CD8-positive, alpha-beta memory T cell (primary cell): ENCODE results near the gene AGBL4. TPM values are rescaled to one million over a fixed set of nuclear protein-coding genes. Genes with fewer than 3 reads are reported as not detected.

Source experiments
- CTCF ChIA-PET: fragments of 350-600 bp; sonication (Branson Sonifier 250); formaldehyde crosslinking; loops from one replicate; lab custom pipeline; 2021; ENCODE audit warnings: antibody characterized with exemption; lab: Charles Lee
- POLR2A ChIA-PET: fragments of 350-600 bp; sonication (Branson Sonifier 250); formaldehyde crosslinking; loops from one replicate; lab custom pipeline; 2021; ENCODE audit warnings: antibody characterized with exemption; lab: Charles Lee
- DNase-seq, 5 donors: peaks; one replicate each; pipeline versions ENCODE4 v3.0.0 to v3.0.0-alpha.2; 2020 to 2022; ENCODE audit warnings: mixed read lengths in 1 of 5
- H3K27ac ChIP-seq: one replicate; pipeline ENCODE4 v1.7.0; 2013; ENCODE audit warnings: low read depth, mild to moderate bottlenecking, low read length, moderate library complexity
- H3K27me3 ChIP-seq: 2 replicates; pipeline ENCODE4 v1.7.0; 2013; ENCODE audit warnings: low read length, mild to moderate bottlenecking; ENCODE audit not compliant: insufficient read depth, poor library complexity, severe bottlenecking
- H3K36me3 ChIP-seq: 2 replicates; pipeline ENCODE4 v1.7.0; 2013; ENCODE audit warnings: mild to moderate bottlenecking, low read length, moderate library complexity; ENCODE audit not compliant: insufficient read depth
- H3K4me1 ChIP-seq: 2 replicates; pipeline ENCODE4 v1.7.0; 2013; ENCODE audit warnings: mild to moderate bottlenecking, low read length, moderate library complexity; ENCODE audit not compliant: insufficient read depth
- H3K4me3 ChIP-seq: 2 replicates; pipeline ENCODE4 v1.7.0; 2013; ENCODE audit warnings: mild to moderate bottlenecking, low read length
- H3K9me3 ChIP-seq: 2 replicates; pipeline ENCODE4 v1.7.0; 2013; ENCODE audit warnings: mild to moderate bottlenecking, low read length
- H3K27ac Mint-ChIP-seq, 8 donors: one replicate each; pipeline ENCODE4 v1.8.0; 2020 to 2021; ENCODE audit warnings: mixed read lengths in 8 of 8, mild to moderate bottlenecking in 6 of 8, inconsistent platforms in 3 of 8, moderate library complexity in 3 of 8
- H3K27me3 Mint-ChIP-seq, 2 donors: one replicate each; pipeline ENCODE4 v1.8.0; 2020 to 2021; ENCODE audit warnings: mixed read lengths in 2 of 2, mild to moderate bottlenecking in 1 of 2, moderate library complexity in 1 of 2
- H3K36me3 Mint-ChIP-seq, 3 donors: one replicate each; pipeline ENCODE4 v1.8.0; 2020 to 2021; ENCODE audit warnings: mixed read lengths in 3 of 3, inconsistent platforms in 1 of 3, mild to moderate bottlenecking in 1 of 3
- H3K4me1 Mint-ChIP-seq, 3 donors: one replicate each; pipeline ENCODE4 v1.8.0; 2020 to 2021; ENCODE audit warnings: mixed read lengths in 3 of 3, inconsistent platforms in 1 of 3, mild to moderate bottlenecking in 1 of 3
- H3K4me3 Mint-ChIP-seq, 7 donors: one replicate each; pipeline ENCODE4 v1.8.0; 2020 to 2021; ENCODE audit warnings: mixed read lengths in 7 of 7, mild to moderate bottlenecking in 6 of 7, moderate library complexity in 4 of 7, inconsistent platforms in 2 of 7
- H3K9me3 Mint-ChIP-seq, 5 donors: one replicate each; pipeline ENCODE4 v1.8.0; 2020 to 2022; ENCODE audit warnings: mixed read lengths in 5 of 5, mild to moderate bottlenecking in 3 of 5, moderate library complexity in 2 of 5, inconsistent platforms in 1 of 5
- polyA plus RNA-seq: library from polyadenylated mRNA; unstranded; fragments of 300-500 nt; fragmentation: Illumina TruSeq; gene quantifications from one replicate; pipeline ENCODE4 v1.2.3, GENCODE V29; 2021
- total RNA-seq, 2 experiments: library from RNA; stranded (reverse); gene quantifications; one replicate each; pipeline ENCODE4 v1.2.3, GENCODE V29; 2021

AGBL4 gene
- total and polyA plus RNA-seq, 3 experiments from 2014 or later, result 0.22 TPM; not detected in 2

GRCh38 chr1:48808496-48808895 lies 1215.3 kb downstream of the AGBL4 start:
- Histone ChIP-seq H3K27ac (no peak overlapping the region), H3K4me1 (no peaks in the 10 kb centered on the region), H3K36me3 (no peaks in the 10 kb centered on the region), H3K9me3 (no peaks in the 10 kb centered on the region), H3K27me3 (no peaks in the 10 kb centered on the region), H3K4me3 (no peak overlapping the region)
- POLR2A ChIA-PET, result no interaction called here
- Mint-ChIP-seq H3K4me3 (no peak overlapping the region), H3K4me1 (no peaks in the 10 kb centered on the region), H3K27ac (no peak overlapping the region), H3K36me3 (no peaks in the 10 kb centered on the region), H3K27me3 (peaks cover 0 to 3% of the 10 kb centered on the region in 2 donors), H3K9me3 (peaks cover 0 to 8% (median 0%) of the 10 kb centered on the region in 5 donors)
- CTCF ChIA-PET, result interaction anchor here (1.1 kb wide), 1 partner anchor 29 kb away, joined by 3 read pairs; no protein-coding TSS in a partner anchor
- no peak for DNase-seq

GRCh38 chr1:48807554-48808260 lies 1216.0 kb downstream of the AGBL4 start:
- H3K4me1 Mint-ChIP-seq, result no peaks in the 10 kb centered on the region
- no peak overlapping the region for H3K4me3 Mint-ChIP-seq
- DNase-seq, result no peak
- H3K36me3 Mint-ChIP-seq, result no peaks in the 10 kb centered on the region
- no peaks in the 10 kb centered on the region for H3K9me3 ChIP-seq
- H3K27me3 ChIP-seq, result no peaks in the 10 kb centered on the region
- no peaks in the 10 kb centered on the region for H3K4me1 ChIP-seq
- peaks cover 0 to 3% of the 10 kb centered on the region in 2 donors for H3K27me3 Mint-ChIP-seq
- peaks cover 0 to 8% (median 0%) of the 10 kb centered on the region in 5 donors for H3K9me3 Mint-ChIP-seq
- H3K27ac ChIP-seq, result no peak overlapping the region
- ChIA-PET CTCF (interaction anchor here (1.1 kb wide), 1 partner anchor 28 kb away, joined by 3 read pairs; no protein-coding TSS in a partner anchor), POLR2A (no interaction called here)
- no peaks in the 10 kb centered on the region for H3K36me3 ChIP-seq
- H3K4me3 ChIP-seq, result no peak overlapping the region
- no peak overlapping the region for H3K27ac Mint-ChIP-seq

- no peak overlapping the region for H3K4me3 Mint-ChIP-seq
- ChIA-PET POLR2A (no interaction called here), CTCF (no interaction called here)
- H3K9me3 Mint-ChIP-seq, result peaks cover 0 to 2% (median 0%) of the 10 kb centered on the region in 5 donors
- no peak overlapping the region for H3K27ac Mint-ChIP-seq
- no peaks in the 10 kb centered on the region for H3K4me1 ChIP-seq
- no peak overlapping the region for H3K27ac ChIP-seq
- H3K36me3 Mint-ChIP-seq, result no peaks in the 10 kb centered on the region
- DNase-seq, result no peak
- H3K27me3 ChIP-seq, result no peaks in the 10 kb centered on the region
- H3K27me3 Mint-ChIP-seq, result peaks cover 0 to 3% of the 10 kb centered on the region in 2 donors
- no peaks in the 10 kb centered on the region for H3K9me3 ChIP-seq
- H3K4me3 ChIP-seq, result no peak overlapping the region
- H3K36me3 ChIP-seq, result no peaks in the 10 kb centered on the region
- no peaks in the 10 kb centered on the region for H3K4me1 Mint-ChIP-seq
These were observed 1220.3 kb downstream of the AGBL4 start for GRCh38 chr1:48803474-48803873.

- no peaks in the 10 kb centered on the region for H3K36me3 ChIP-seq
- H3K9me3 ChIP-seq, result no peaks in the 10 kb centered on the region
- H3K4me3 ChIP-seq, result no peak overlapping the region
- DNase-seq, result no peak
- no peaks in the 10 kb centered on the region for H3K4me1 Mint-ChIP-seq
- no peak overlapping the region for H3K27ac ChIP-seq
- peaks cover 0 to 2% (median 0%) of the 10 kb centered on the region in 5 donors for H3K9me3 Mint-ChIP-seq
- no peak overlapping the region for H3K27ac Mint-ChIP-seq
- no peaks in the 10 kb centered on the region for H3K27me3 ChIP-seq
- H3K36me3 Mint-ChIP-seq, result no peaks in the 10 kb centered on the region
- H3K4me3 Mint-ChIP-seq, result no peak overlapping the region
- no peaks in the 10 kb centered on the region for H3K4me1 ChIP-seq
- ChIA-PET CTCF (no interaction called here), POLR2A (no interaction called here)
- H3K27me3 Mint-ChIP-seq, result peaks cover 0 to 1% of the 10 kb centered on the region in 2 donors
These were observed 1228.9 kb downstream of the AGBL4 start for GRCh38 chr1:48794816-48795215.

- no peaks in the 10 kb centered on the region for H3K9me3 ChIP-seq
- H3K9me3 Mint-ChIP-seq, result peaks cover 0 to 2% (median 0%) of the 10 kb centered on the region in 5 donors
- ChIA-PET CTCF (no interaction called here), POLR2A (no interaction called here)
- no peak overlapping the region for H3K27ac Mint-ChIP-seq
- peaks cover 0 to 1% of the 10 kb centered on the region in 2 donors for H3K27me3 Mint-ChIP-seq
- no peak for DNase-seq
- H3K4me3 Mint-ChIP-seq, result no peak overlapping the region
- H3K4me1 ChIP-seq, result no peaks in the 10 kb centered on the region
- H3K36me3 ChIP-seq, result no peaks in the 10 kb centered on the region
- H3K36me3 Mint-ChIP-seq, result no peaks in the 10 kb centered on the region
- H3K4me3 ChIP-seq, result no peak overlapping the region
- H3K27me3 ChIP-seq, result no peaks in the 10 kb centered on the region
- H3K27ac ChIP-seq, result no peak overlapping the region
- no peaks in the 10 kb centered on the region for H3K4me1 Mint-ChIP-seq
These were observed 1229.9 kb downstream of the AGBL4 start for GRCh38 chr1:48793863-48794262.

GRCh38 chr1:48792961-48793360 lies 1230.8 kb downstream of the AGBL4 start:
- Mint-ChIP-seq H3K4me3 (no peak overlapping the region), H3K27me3 (peaks cover 0 to 1% of the 10 kb centered on the region in 2 donors), H3K36me3 (no peaks in the 10 kb centered on the region), H3K4me1 (no peaks in the 10 kb centered on the region), H3K27ac (no peak overlapping the region), H3K9me3 (peaks cover 0 to 2% (median 0%) of the 10 kb centered on the region in 5 donors)
- H3K9me3 ChIP-seq, result no peaks in the 10 kb centered on the region
- DNase-seq, result no peak
- CTCF ChIA-PET, result no interaction called here
- no peaks in the 10 kb centered on the region for H3K36me3 ChIP-seq
- H3K4me1 ChIP-seq, result no peaks in the 10 kb centered on the region
- POLR2A ChIA-PET, result no interaction called here
- H3K27ac ChIP-seq, result no peak overlapping the region
- H3K27me3 ChIP-seq, result no peaks in the 10 kb centered on the region
- no peak overlapping the region for H3K4me3 ChIP-seq

- H3K27ac ChIP-seq, result no peak overlapping the region
- no peaks in the 10 kb centered on the region for H3K36me3 Mint-ChIP-seq
These were observed 1233.4 kb downstream of the AGBL4 start for GRCh38 chr1:48790397-48790796.

GRCh38 chr1:48789903-48790302 lies 1233.9 kb downstream of the AGBL4 start:
- Mint-ChIP-seq H3K9me3 (peaks cover 0 to 6% (median 0%) of the 10 kb centered on the region in 5 donors), H3K27me3 (peaks cover 3% of the 10 kb centered on the region in 2 donors), H3K4me3 (no peak overlapping the region), H3K4me1 (no peaks in the 10 kb centered on the region), H3K36me3 (no peaks in the 10 kb centered on the region), H3K27ac (no peak overlapping the region)
- Histone ChIP-seq H3K36me3 (no peaks in the 10 kb centered on the region), H3K4me3 (no peak overlapping the region), H3K27me3 (no peaks in the 10 kb centered on the region), H3K9me3 (no peaks in the 10 kb centered on the region), H3K27ac (no peak overlapping the region), H3K4me1 (no peaks in the 10 kb centered on the region)
- CTCF ChIA-PET, result no interaction called here
- no peak for DNase-seq
- POLR2A ChIA-PET, result no interaction called here

More at GRCh38 chr1:48790397-48790796, 1233.4 kb downstream of the AGBL4 start:
- no peaks in the 10 kb centered on the region for H3K9me3 ChIP-seq
- H3K36me3 ChIP-seq, result no peaks in the 10 kb centered on the region
- Mint-ChIP-seq H3K4me3 (no peak overlapping the region), H3K4me1 (no peaks in the 10 kb centered on the region), H3K27me3 (peaks cover 3% of the 10 kb centered on the region in 2 donors), H3K9me3 (peaks cover 0 to 4% (median 0%) of the 10 kb centered on the region in 5 donors), H3K27ac (no peak overlapping the region)
- POLR2A ChIA-PET, result no interaction called here
- DNase-seq, result no peak
- H3K27me3 ChIP-seq, result no peaks in the 10 kb centered on the region
- H3K4me1 ChIP-seq, result no peaks in the 10 kb centered on the region
- no peak overlapping the region for H3K4me3 ChIP-seq
- CTCF ChIA-PET, result no interaction called here
